Trophoblast cell (in vitro differentiated cells and primary cell): ENCODE data around the gene GRIN2B.

Experiments used
- DNase-seq, 2 donors: peaks; one replicate each; pipeline ENCODE4 v3.0.0-alpha.2; 2016
- H2AFZ ChIP-seq: 2 replicates; pipeline ENCODE4 v1.6.1; 2013; ENCODE audit warnings: low read length, moderate library complexity, mild to moderate bottlenecking; ENCODE audit not compliant: insufficient read depth, poor library complexity
- H2AK5ac ChIP-seq: 2 replicates; pipeline ENCODE4 v1.6.1; 2013; ENCODE audit warnings: mild to moderate bottlenecking, low read length
- H2BK120ac ChIP-seq: 2 replicates; pipeline ENCODE4 v1.6.1; 2013; ENCODE audit warnings: low read length, mild to moderate bottlenecking, moderate library complexity; ENCODE audit not compliant: insufficient read depth, poor library complexity
- H2BK12ac ChIP-seq: 2 replicates; pipeline ENCODE4 v1.6.1; 2013; ENCODE audit warnings: mild to moderate bottlenecking, low read length, moderate library complexity
- H2BK5ac ChIP-seq: 2 replicates; pipeline ENCODE4 v1.6.1; 2013; ENCODE audit warnings: low read length, low read depth, moderate library complexity, mild to moderate bottlenecking; ENCODE audit not compliant: poor library complexity
- H3K14ac ChIP-seq: 2 replicates; pipeline ENCODE4 v1.6.1; 2013; ENCODE audit warnings: mild to moderate bottlenecking, low read length
- H3K18ac ChIP-seq: 2 replicates; pipeline ENCODE4 v1.6.1; 2013; ENCODE audit warnings: mild to moderate bottlenecking, low read length
- H3K23ac ChIP-seq: 2 replicates; pipeline ENCODE4 v1.6.1; 2013; ENCODE audit warnings: low read length
- H3K27ac ChIP-seq: 2 replicates; pipeline ENCODE4 v1.5.1; 2013; ENCODE audit warnings: low read depth, mild to moderate bottlenecking, inconsistent platforms, low read length, moderate library complexity
- H3K27me3 ChIP-seq: 2 replicates; pipeline ENCODE4 v1.6.1; 2013; ENCODE audit warnings: inconsistent platforms, mild to moderate bottlenecking, low read length, moderate library complexity; ENCODE audit not compliant: insufficient read depth
- H3K36me3 ChIP-seq, 2 experiments: 1 replicate in 1 of 2; 2 replicates in 1 of 2; pipeline ENCODE4 v1.6.1; 2013; ENCODE audit warnings: low read length in 2 of 2, mild to moderate bottlenecking in 2 of 2, moderate library complexity in 1 of 2; ENCODE audit not compliant: insufficient read depth in 2 of 2, control insufficient read depth in 1 of 2
- H3K4ac ChIP-seq: 2 replicates; pipeline ENCODE4 v1.6.1; 2013; ENCODE audit warnings: low read depth, mild to moderate bottlenecking, low read length, moderate library complexity
- H3K4me1 ChIP-seq, 2 experiments: 1 replicate in 1 of 2; 2 replicates in 1 of 2; pipeline ENCODE4 v1.6.1; 2013; ENCODE audit warnings: low read length in 2 of 2, mild to moderate bottlenecking in 2 of 2, moderate library complexity in 1 of 2; ENCODE audit not compliant: insufficient read depth in 2 of 2, control insufficient read depth in 1 of 2
- H3K4me2 ChIP-seq: 2 replicates; pipeline ENCODE4 v1.6.1; 2013; ENCODE audit warnings: inconsistent platforms, mild to moderate bottlenecking, low read length, moderate library complexity
- H3K4me3 ChIP-seq: 2 replicates; pipeline ENCODE4 v1.5.1; 2013; ENCODE audit warnings: mild to moderate bottlenecking, low read depth, low read length, inconsistent platforms
- H3K79me1 ChIP-seq: one replicate; pipeline ENCODE4 v1.6.1; 2013; ENCODE audit warnings: low read length
- H3K79me2 ChIP-seq: 2 replicates; pipeline ENCODE4 v1.6.1; 2013; ENCODE audit warnings: low read length, mild to moderate bottlenecking; ENCODE audit not compliant: control insufficient read depth, insufficient read depth, poor library complexity
- H3K9ac ChIP-seq: 2 replicates; pipeline ENCODE4 v1.6.1; 2013; ENCODE audit warnings: mild to moderate bottlenecking, low read length
- H3K9me3 ChIP-seq: 2 replicates; pipeline ENCODE4 v1.6.1; 2013; ENCODE audit warnings: low read depth, mild to moderate bottlenecking, control low read depth, inconsistent platforms, low read length; ENCODE audit not compliant: insufficient read depth
- H4K12ac ChIP-seq: 2 replicates; pipeline ENCODE4 v1.6.1; 2013; ENCODE audit warnings: low read depth, mild to moderate bottlenecking, low read length, moderate library complexity
- H4K8ac ChIP-seq: 2 replicates; pipeline ENCODE4 v1.6.1; 2013; ENCODE audit warnings: low read depth, mild to moderate bottlenecking, low read length, moderate library complexity
- H4K91ac ChIP-seq: one replicate; pipeline ENCODE4 v1.6.1; 2013; ENCODE audit warnings: low read depth, mild to moderate bottlenecking, low read length, moderate library complexity
- WGBS: extraction: QIAGEN DNeasy Blood & Tissue Kit; methylation state at CpG from one replicate; pipeline ENCODE4 v1.1.7; 2013; ENCODE audit warnings: missing lambda C conversion rate; ENCODE audit not compliant: insufficient read length, insufficient coverage; ENCODE audit errors: extremely low coverage; 5-methylcytosine and 5-hydroxymethylcytosine counted together

GRIN2B gene

GRCh38 chr12:13945236-13945635, 36.2 kb downstream of the GRIN2B start:
- H3K23ac ChIP-seq, result no peak overlapping the region
- H3K36me3 ChIP-seq, result no peaks in the 10 kb centered on the region
- H3K4me2 ChIP-seq, result no peak overlapping the region
- H3K9ac ChIP-seq, result no peak overlapping the region
- no peak overlapping the region for H3K27ac ChIP-seq
- no peak overlapping the region for H3K4me3 ChIP-seq
- no peak overlapping the region for H2AFZ ChIP-seq
- no peak overlapping the region for H2BK120ac ChIP-seq
- no peak overlapping the region for H2BK5ac ChIP-seq
- no peak for DNase-seq
- no peak overlapping the region for H3K18ac ChIP-seq
- no peak overlapping the region for H2AK5ac ChIP-seq
- no peaks in the 10 kb centered on the region for H3K9me3 ChIP-seq
- H3K27me3 ChIP-seq, result no peaks in the 10 kb centered on the region
- no peaks in the 10 kb centered on the region for H3K79me2 ChIP-seq
- no peaks in the 10 kb centered on the region for H3K79me1 ChIP-seq
- H2BK12ac ChIP-seq, result no peak overlapping the region
- no peak overlapping the region for H4K12ac ChIP-seq
- no peak overlapping the region for H4K8ac ChIP-seq
- WGBS, result no CpG with 5 or more reads among the region's 3 CpGs
- no peak overlapping the region for H4K91ac ChIP-seq
- no peak overlapping the region for H3K4ac ChIP-seq
- peaks cover 0 to 6% of the 10 kb centered on the region in 2 experiments for H3K4me1 ChIP-seq
- H3K14ac ChIP-seq, result no peak overlapping the region

GRCh38 chr12:13942826-13943225, 38.6 kb downstream of the GRIN2B start:
- no peaks in the 10 kb centered on the region for H3K79me2 ChIP-seq
- no peak overlapping the region for H2AFZ ChIP-seq
- no peak overlapping the region for H3K4ac ChIP-seq
- WGBS, result no CpG with 5 or more reads among the region's 3 CpGs
- no peak overlapping the region for H4K12ac ChIP-seq
- peak overlapping the region; percentile 46 for H3K9ac ChIP-seq
- no peak overlapping the region for H3K14ac ChIP-seq
- H4K91ac ChIP-seq, result no peak overlapping the region
- H3K27me3 ChIP-seq, result no peaks in the 10 kb centered on the region
- H3K27ac ChIP-seq, result no peak overlapping the region
- no peak overlapping the region for H3K18ac ChIP-seq
- no peak overlapping the region for H3K4me2 ChIP-seq
- no peaks in the 10 kb centered on the region for H3K36me3 ChIP-seq
- no peak overlapping the region for H2BK5ac ChIP-seq
- H2AK5ac ChIP-seq, result no peak overlapping the region
- H3K9me3 ChIP-seq, result no peaks in the 10 kb centered on the region
- H2BK120ac ChIP-seq, result no peak overlapping the region
- H3K4me1 ChIP-seq, result no peaks in the 10 kb centered on the region
- H3K4me3 ChIP-seq, result no peak overlapping the region
- no peak overlapping the region for H4K8ac ChIP-seq
- no peak overlapping the region for H2BK12ac ChIP-seq
- H3K23ac ChIP-seq, result no peak overlapping the region
- H3K79me1 ChIP-seq, result no peaks in the 10 kb centered on the region
- no peak for DNase-seq

- Histone ChIP-seq H3K9ac (no peak overlapping the region), H3K36me3 (no peaks in the 10 kb centered on the region), H3K14ac (no peak overlapping the region), H3K9me3 (no peaks in the 10 kb centered on the region), H3K4me3 (no peak overlapping the region), H3K27me3 (no peaks in the 10 kb centered on the region), H2AFZ (no peak overlapping the region), H2BK120ac (no peak overlapping the region), H4K91ac (no peak overlapping the region), H3K4ac (no peak overlapping the region), H3K23ac (no peak overlapping the region), H2BK5ac (no peak overlapping the region), H2AK5ac (no peak overlapping the region), H2BK12ac (no peak overlapping the region), H4K12ac (no peak overlapping the region), H4K8ac (no peak overlapping the region), H3K4me1 (no peaks in the 10 kb centered on the region), H3K27ac (no peak overlapping the region), H3K79me2 (no peaks in the 10 kb centered on the region), H3K4me2 (no peak overlapping the region), H3K18ac (no peak overlapping the region), H3K79me1 (no peaks in the 10 kb centered on the region)
- peak; percentile 91 to 93 for DNase-seq
- WGBS, result no CpG with 5 or more reads among the region's 12 CpGs
Observed at GRCh38 chr12:13941258-13942249, 39.8 kb downstream of the GRIN2B start.

GRCh38 chr12:13940335-13940865, 41.0 kb downstream of the GRIN2B start:
- no peak overlapping the region for H2AK5ac ChIP-seq
- no peaks in the 10 kb centered on the region for H3K79me2 ChIP-seq
- DNase-seq, result no peak
- H3K4me2 ChIP-seq, result no peak overlapping the region
- no peaks in the 10 kb centered on the region for H3K36me3 ChIP-seq
- H3K27ac ChIP-seq, result no peak overlapping the region
- no peaks in the 10 kb centered on the region for H3K79me1 ChIP-seq
- H3K18ac ChIP-seq, result no peak overlapping the region
- H3K4me3 ChIP-seq, result no peak overlapping the region
- no peaks in the 10 kb centered on the region for H3K27me3 ChIP-seq
- H3K9ac ChIP-seq, result no peak overlapping the region
- no CpG with 5 or more reads among the region's 7 CpGs for WGBS
- H2BK120ac ChIP-seq, result no peak overlapping the region
- no peak overlapping the region for H2AFZ ChIP-seq
- no peak overlapping the region for H4K91ac ChIP-seq
- H3K4ac ChIP-seq, result no peak overlapping the region
- H4K8ac ChIP-seq, result no peak overlapping the region
- H3K9me3 ChIP-seq, result no peaks in the 10 kb centered on the region
- H4K12ac ChIP-seq, result no peak overlapping the region
- H3K14ac ChIP-seq, result no peak overlapping the region
- no peak overlapping the region for H2BK5ac ChIP-seq
- no peaks in the 10 kb centered on the region for H3K4me1 ChIP-seq
- H3K23ac ChIP-seq, result no peak overlapping the region
- H2BK12ac ChIP-seq, result no peak overlapping the region
